Tibial nerve (tissue), 4 donors: ENCODE data around the gene JUN.

Source experiments
- CTCF ChIP-seq, 5 experiments: fragments of 200-600 bp in 3 of 5; fragments of 450-650 bp in 2 of 5; sonication (generic) in 3 of 5; IDR thresholded peaks; one replicate each; pipeline ENCODE4 v1.5.1; 2016 to 2019; ENCODE audit warnings: antibody characterized with exemption in 5 of 5, mild to moderate bottlenecking in 3 of 5, moderate library complexity in 2 of 5
- EP300 ChIP-seq, 2 donors: sonication (generic); formaldehyde crosslinking; IDR thresholded peaks; one replicate each; pipeline ENCODE4 v1.6.1; 2017; ENCODE audit warnings: antibody characterized with exemption in 2 of 2, mild to moderate bottlenecking in 1 of 2
- POLR2A ChIP-seq, 2 donors: fragments of 450-650 bp; IDR thresholded peaks; one replicate each; pipeline ENCODE4 v1.6.1; 2017; ENCODE audit warnings: antibody characterized with exemption in 2 of 2, mild to moderate bottlenecking in 2 of 2, moderate library complexity in 2 of 2

- TF ChIP-seq POLR2A (IDR thresholded peaks at IDR 0.05) (peak in 1 of 2 donors; percentile 8), EP300 (IDR thresholded peaks at IDR 0.05) (peak in 1 of 2 donors; percentile 3), CTCF (IDR thresholded peaks at IDR 0.05) (peak in 1 of 5 experiments; percentile 9)
Observed at GRCh38 chr1:58783090-58783992, 506 bp downstream of the JUN start.
